Neuronal stem cell (in vitro differentiated cells): ENCODE data around the gene OTULINL. TPM values are rescaled to one million over a fixed set of nuclear protein-coding genes. Genes with fewer than 3 reads are reported as not detected.
A peak's percentile ranks its signal among the peaks of the same experiment; 100 is the strongest.

Source experiments
- DNase-seq: peaks from one replicate; pipeline ENCODE4 v3.0.0-alpha.2; 2013; ENCODE audit warnings: low spot score
- H2AFZ ChIP-seq: one replicate; pipeline ENCODE4 v1.6.1; 2013; ENCODE audit warnings: mild to moderate bottlenecking, low read length, inconsistent platforms
- H2AK5ac ChIP-seq: 2 replicates; pipeline ENCODE4 v1.6.1; 2013; ENCODE audit warnings: low read depth, mild to moderate bottlenecking, inconsistent platforms, low read length, moderate library complexity, mixed read lengths
- H2BK120ac ChIP-seq: 2 replicates; pipeline ENCODE4 v1.6.1; 2013; ENCODE audit warnings: low read depth, mild to moderate bottlenecking, inconsistent platforms, low read length, moderate library complexity, mixed read lengths
- H2BK12ac ChIP-seq: one replicate; pipeline ENCODE4 v1.6.1; 2013; ENCODE audit warnings: low read length, inconsistent platforms
- H2BK15ac ChIP-seq: 2 replicates; pipeline ENCODE4 v1.6.1; 2013; ENCODE audit warnings: mild to moderate bottlenecking, low read length, inconsistent platforms, mixed read lengths
- H2BK5ac ChIP-seq: one replicate; pipeline ENCODE4 v1.6.1; 2013; ENCODE audit warnings: inconsistent platforms, mild to moderate bottlenecking, low read length, moderate library complexity
- H3K14ac ChIP-seq: one replicate; pipeline ENCODE4 v1.6.1; 2013; ENCODE audit warnings: low read length, inconsistent platforms
- H3K18ac ChIP-seq: 2 replicates; pipeline ENCODE4 v1.6.1; 2013; ENCODE audit warnings: low read length, inconsistent platforms
- H3K23ac ChIP-seq: 2 replicates; pipeline ENCODE4 v1.6.1; 2013; ENCODE audit warnings: low read depth, mild to moderate bottlenecking, mixed read lengths, low read length, inconsistent platforms; ENCODE audit not compliant: poor library complexity
- H3K27ac ChIP-seq: replicated peaks from 3 replicates; pipeline ENCODE4 v1.5.1; 2013; ENCODE audit warnings: low read length, inconsistent platforms
- H3K27me3 ChIP-seq, 3 experiments: 2 replicates each; pipeline ENCODE4 v1.6.1; 2013; ENCODE audit warnings: low read length in 3 of 3, mild to moderate bottlenecking in 2 of 3, inconsistent platforms in 1 of 3, low read depth in 1 of 3, mixed read lengths in 1 of 3, moderate library complexity in 1 of 3; ENCODE audit not compliant: control insufficient read depth in 3 of 3, insufficient read depth in 3 of 3
- H3K36me3 ChIP-seq, 2 donors: replicated peaks in 1 of 2; 2 replicates each; pipeline ENCODE4 v1.6.1; 2013; ENCODE audit warnings: low read length in 2 of 2; ENCODE audit not compliant: control insufficient read depth in 2 of 2, insufficient read depth in 2 of 2
- H3K4ac ChIP-seq: 2 replicates; pipeline ENCODE4 v1.6.1; 2013; ENCODE audit warnings: inconsistent platforms, mild to moderate bottlenecking, low read length, moderate library complexity
- H3K4me1 ChIP-seq, 2 donors: 1 replicate in 1 of 2; 2 replicates in 1 of 2; pipeline ENCODE4 v1.6.1; 2013; ENCODE audit warnings: low read length in 2 of 2, low read depth in 1 of 2; ENCODE audit not compliant: control insufficient read depth in 2 of 2, insufficient read depth in 1 of 2
- H3K4me2 ChIP-seq: one replicate; pipeline ENCODE4 v1.6.1; 2013; ENCODE audit warnings: mild to moderate bottlenecking, low read length, inconsistent platforms; ENCODE audit not compliant: insufficient read depth, poor library complexity, severe bottlenecking
- H3K4me3 ChIP-seq, 2 donors: 2 replicates each; pipeline ENCODE4 v1.5.1; 2013; ENCODE audit warnings: low read length in 2 of 2, mild to moderate bottlenecking in 2 of 2, inconsistent platforms in 1 of 2, moderate library complexity in 1 of 2
- H3K79me1 ChIP-seq: one replicate; pipeline ENCODE4 v1.6.1; 2013; ENCODE audit warnings: low read depth, mild to moderate bottlenecking, inconsistent platforms, low read length, moderate library complexity
- H3K9ac ChIP-seq: one replicate; pipeline ENCODE4 v1.6.1; 2013; ENCODE audit warnings: mild to moderate bottlenecking, low read depth, low read length, inconsistent platforms; ENCODE audit not compliant: poor library complexity
- H3K9me3 ChIP-seq, 2 donors: replicated peaks in 1 of 2; 2 replicates each; pipeline versions ENCODE3 to v1.6.1; 2013; ENCODE audit warnings: low read length in 2 of 2, mild to moderate bottlenecking in 2 of 2, inconsistent platforms in 1 of 2, low read depth in 1 of 2, mixed read lengths in 1 of 2, moderate library complexity in 1 of 2; ENCODE audit not compliant: control insufficient read depth in 2 of 2, insufficient read depth in 1 of 2
- H4K8ac ChIP-seq: one replicate; pipeline ENCODE4 v1.6.1; 2013; ENCODE audit warnings: low read depth, mild to moderate bottlenecking, inconsistent platforms, low read length, moderate library complexity
- H4K91ac ChIP-seq: one replicate; pipeline ENCODE4 v1.6.1; 2013; ENCODE audit warnings: low read length, low read depth, mild to moderate bottlenecking, inconsistent platforms; ENCODE audit not compliant: poor library complexity
- WGBS, 2 donors: extraction: QIAGEN DNeasy Blood & Tissue Kit; methylation state at CpG; one replicate each; pipeline ENCODE4 v1.1.7; 2013; ENCODE audit warnings: missing lambda C conversion rate in 2 of 2, mixed read lengths in 1 of 2; ENCODE audit not compliant: insufficient read length in 2 of 2, insufficient replicate concordance in 1 of 2; ENCODE audit errors: extremely low coverage in 2 of 2; 5-methylcytosine and 5-hydroxymethylcytosine counted together
- polyA plus RNA-seq, 2 experiments: library from polyadenylated mRNA; stranded (reverse); fragments of 200-250 nt; gene quantifications; one replicate each; pipeline ENCODE4 v1.2.3, GENCODE V29; 2013

OTULINL gene
- polyA plus RNA-seq (2013, experiment 1 of 2): 3.9 TPM
- 4.1 TPM for polyA plus RNA-seq (2013, experiment 2 of 2)

DNA sequence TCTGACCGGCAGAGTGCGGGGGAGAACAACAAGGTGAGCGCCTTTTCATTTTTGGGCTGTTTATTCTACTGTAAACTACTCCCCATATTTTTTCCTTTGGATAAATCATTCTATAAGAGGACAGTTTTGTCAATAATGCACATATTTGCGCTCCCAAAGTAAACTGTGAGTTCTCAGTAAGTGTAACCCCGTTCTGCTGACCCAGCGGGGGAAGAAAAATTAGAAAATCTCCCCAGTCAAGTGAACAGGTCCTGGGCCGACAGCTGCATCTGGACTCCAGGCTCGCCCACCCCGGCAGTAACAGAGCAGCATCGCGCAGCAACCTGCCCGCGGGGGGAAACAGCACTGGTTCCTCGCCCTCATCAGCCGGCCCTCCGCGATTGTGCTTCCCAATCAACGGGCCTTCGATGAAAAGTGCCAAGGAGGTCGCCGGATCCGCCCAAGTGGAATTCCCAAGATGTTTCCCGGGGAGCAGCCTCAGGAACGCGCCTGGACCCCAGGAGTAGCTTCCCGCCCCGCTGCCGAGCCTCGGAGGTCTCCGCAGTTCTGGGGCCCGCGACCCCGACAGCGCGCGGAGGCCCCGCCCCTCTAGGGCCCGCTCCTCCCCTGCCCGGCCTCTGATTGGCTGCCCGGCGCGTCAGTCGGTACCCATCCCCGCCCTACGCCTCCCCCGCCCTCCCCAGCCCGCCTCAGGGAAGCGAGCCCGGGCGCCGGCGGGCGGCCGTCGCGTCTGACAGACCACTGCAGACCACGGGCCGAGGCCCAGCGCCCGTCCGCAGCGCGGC lies at the start of gene OTULINL:
Gene OTULINL, plus strand, starts transcription at position 687 of the 785 bp plus-strand sequence. CDS start 103 bp downstream, outside the sequence.
- H3K23ac ChIP-seq: peak within 1 kb of the TSS; percentile 67
- peaks cover 0 to 46% (median 8%) of the 10 kb centered on the region in 3 experiments for H3K27me3 ChIP-seq
- peak within 1 kb of the TSS; percentile 79 for H4K91ac ChIP-seq

DNA sequence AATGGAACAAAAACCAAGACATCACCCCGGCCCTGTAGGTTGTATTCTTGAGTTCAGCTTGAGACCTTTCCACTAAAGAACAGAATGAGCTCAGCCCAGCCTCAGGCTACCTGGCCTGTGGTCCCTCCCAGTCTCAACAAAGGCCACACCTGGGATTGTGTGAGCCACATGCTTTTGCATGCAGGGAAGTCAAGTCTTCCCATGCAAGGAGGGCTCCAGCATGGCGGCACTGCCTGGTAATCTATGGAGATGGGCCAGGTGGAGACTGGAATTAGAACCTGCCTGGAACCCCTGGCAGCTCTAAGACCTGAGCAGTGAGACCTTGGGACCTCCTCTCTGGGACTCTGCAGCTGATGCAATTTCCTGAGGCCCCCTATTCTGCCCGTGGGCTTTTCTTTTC lies 49.4 kb upstream of the OTULINL start:
- Histone ChIP-seq H2BK12ac (no peak overlapping the region), H3K36me3 (no peaks in the 10 kb centered on the region), H3K18ac (no peak overlapping the region)

More for the DNA sequence above, at the start of gene OTULINL:
- DNase-seq: peak; percentile 91
- Histone ChIP-seq H3K4me1 (no peaks in the 10 kb centered on the region), H3K27ac (no peak within 1 kb of the TSS), H3K4ac (no peak within 1 kb of the TSS), H2BK12ac (no peak within 1 kb of the TSS), H3K36me3 (no peaks in the 10 kb centered on the region), H3K9ac (peak within 1 kb of the TSS; percentile 67), H2BK5ac (peak within 1 kb of the TSS; percentile 77), H3K4me3 (peak within 1 kb of the TSS; percentile 58 to 83), H2BK120ac (no peak within 1 kb of the TSS), H2AK5ac (no peak within 1 kb of the TSS), H3K9me3 (peaks cover 0 to 6% of the 10 kb centered on the region in 2 donors), H2AFZ (peak within 1 kb of the TSS; percentile 99), H3K14ac (no peak within 1 kb of the TSS), H2BK15ac (peak within 1 kb of the TSS; percentile 83), H4K8ac (no peak within 1 kb of the TSS), H3K4me2 (peak within 1 kb of the TSS; percentile 94), H3K79me1 (peaks cover 2% of the 10 kb centered on the region), H3K18ac (peak within 1 kb of the TSS; percentile 93)
- no CpG with 5 or more reads among the region's 63 CpGs for WGBS, 2 donors

DNA sequence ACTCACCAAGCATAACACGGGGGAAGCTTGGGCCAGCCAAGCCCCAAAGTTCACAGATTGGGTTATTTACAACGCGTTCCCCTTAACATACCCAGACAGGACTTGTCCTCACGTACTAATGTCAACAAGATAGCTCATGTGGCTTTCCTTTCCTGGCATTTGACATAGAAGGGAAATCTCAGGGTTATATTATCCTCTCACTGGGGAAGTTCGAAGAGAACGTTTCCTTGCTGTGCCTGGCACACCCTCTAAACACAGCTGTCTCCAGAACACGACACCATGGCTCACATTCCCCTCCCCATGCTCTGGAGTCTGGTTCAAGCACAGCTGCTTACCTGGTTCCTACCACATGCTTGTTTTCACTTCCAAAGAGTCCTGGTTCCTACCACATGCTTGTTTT lies 46.8 kb upstream of the OTULINL start:
- no CpG with 5 or more reads among the region's 7 CpGs for WGBS, 2 donors
- Histone ChIP-seq H2AK5ac (no peak overlapping the region), H3K4ac (no peak overlapping the region), H2BK120ac (no peak overlapping the region), H3K4me1 (peaks cover 0 to 2% of the 10 kb centered on the region in 2 donors), H3K4me2 (no peak overlapping the region), H4K8ac (no peak overlapping the region), H3K14ac (no peak overlapping the region), H2AFZ (peak overlapping the region; percentile 51), H3K18ac (no peak overlapping the region), H3K27ac (no peak overlapping the region), H2BK15ac (no peak overlapping the region), H2BK5ac (no peak overlapping the region), H3K79me1 (no peaks in the 10 kb centered on the region), H3K27me3 (no peaks in the 10 kb centered on the region), H3K9ac (no peak overlapping the region), H3K4me3 (no peak overlapping the region), H3K9me3 (no peaks in the 10 kb centered on the region), H3K36me3 (no peaks in the 10 kb centered on the region), H4K91ac (no peak overlapping the region), H2BK12ac (no peak overlapping the region), H3K23ac (no peak overlapping the region)
- no peak for DNase-seq

More for the DNA sequence above, 49.4 kb upstream of the OTULINL start:
- peak overlapping the region in 1 of 2 donors; percentile 26 for H3K4me3 ChIP-seq
- H3K4me2 ChIP-seq: no peak overlapping the region
- no peaks in the 10 kb centered on the region for H3K79me1 ChIP-seq
- no peaks in the 10 kb centered on the region for H3K9me3 ChIP-seq
- H3K27me3 ChIP-seq: no peaks in the 10 kb centered on the region
- no peak overlapping the region for H2AFZ ChIP-seq
- no peak overlapping the region for H2BK15ac ChIP-seq
- no peak overlapping the region for H2AK5ac ChIP-seq
- H3K23ac ChIP-seq: no peak overlapping the region
- no peak overlapping the region for H3K27ac ChIP-seq
- no peak overlapping the region for H3K9ac ChIP-seq
- H3K14ac ChIP-seq: no peak overlapping the region
- no peak overlapping the region for H2BK5ac ChIP-seq
- no peak overlapping the region for H4K8ac ChIP-seq
- no peak overlapping the region for H3K4ac ChIP-seq
- DNase-seq: no peak
- H2BK120ac ChIP-seq: no peak overlapping the region
- peaks cover 0 to 2% of the 10 kb centered on the region in 2 donors for H3K4me1 ChIP-seq
- no peak overlapping the region for H4K91ac ChIP-seq
- WGBS, 2 donors: no CpG with 5 or more reads among the region's 3 CpGs

DNA sequence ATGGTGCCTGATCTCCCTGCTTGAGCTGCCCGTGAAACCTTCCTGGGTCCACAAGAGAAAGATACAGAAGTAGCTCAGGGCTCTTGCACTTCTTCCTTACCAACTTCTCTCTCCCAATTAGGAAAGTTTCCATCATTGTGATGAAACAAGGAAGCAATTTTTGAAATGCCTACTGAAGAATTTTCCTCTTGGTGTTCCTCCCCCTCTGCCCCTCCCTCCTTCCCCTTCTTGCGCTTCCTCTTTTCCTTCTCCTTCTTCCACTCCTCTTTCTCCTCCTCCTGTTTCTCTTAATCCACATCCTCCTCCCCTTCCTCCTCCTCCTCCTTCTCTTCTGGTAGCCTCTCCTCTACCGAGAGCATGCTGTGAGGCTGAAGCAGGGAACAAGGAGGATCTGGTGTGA lies 36.3 kb upstream of the OTULINL start:
- H3K27me3 ChIP-seq: peaks cover 0 to 3% (median 0%) of the 10 kb centered on the region in 3 experiments
- no peak overlapping the region for H2BK5ac ChIP-seq
- peaks cover 0 to 1% of the 10 kb centered on the region in 2 donors for H3K4me1 ChIP-seq
- no peak overlapping the region for H2AK5ac ChIP-seq
- H3K79me1 ChIP-seq: no peaks in the 10 kb centered on the region
- H3K9ac ChIP-seq: no peak overlapping the region
- H3K18ac ChIP-seq: no peak overlapping the region
- no peak overlapping the region for H2BK120ac ChIP-seq
- no peak for DNase-seq
- no CpG with 5 or more reads among the region's 3 CpGs for WGBS, 2 donors
- no peak overlapping the region for H2AFZ ChIP-seq
- H3K4me2 ChIP-seq: no peak overlapping the region
- H2BK12ac ChIP-seq: no peak overlapping the region
- H3K4me3 ChIP-seq: peak overlapping the region in 1 of 2 donors; percentile 38
- no peak overlapping the region for H3K27ac ChIP-seq
- no peak overlapping the region for H4K91ac ChIP-seq
- no peak overlapping the region for H3K14ac ChIP-seq
- H3K9me3 ChIP-seq: peaks cover 0 to 2% of the 10 kb centered on the region in 2 donors
- H3K4ac ChIP-seq: no peak overlapping the region
- no peak overlapping the region for H2BK15ac ChIP-seq
- no peak overlapping the region for H4K8ac ChIP-seq
- no peaks in the 10 kb centered on the region for H3K36me3 ChIP-seq
- H3K23ac ChIP-seq: no peak overlapping the region
